ENCODE measurements around the gene ADAP1.

The ADAP1 gene

DNA sequence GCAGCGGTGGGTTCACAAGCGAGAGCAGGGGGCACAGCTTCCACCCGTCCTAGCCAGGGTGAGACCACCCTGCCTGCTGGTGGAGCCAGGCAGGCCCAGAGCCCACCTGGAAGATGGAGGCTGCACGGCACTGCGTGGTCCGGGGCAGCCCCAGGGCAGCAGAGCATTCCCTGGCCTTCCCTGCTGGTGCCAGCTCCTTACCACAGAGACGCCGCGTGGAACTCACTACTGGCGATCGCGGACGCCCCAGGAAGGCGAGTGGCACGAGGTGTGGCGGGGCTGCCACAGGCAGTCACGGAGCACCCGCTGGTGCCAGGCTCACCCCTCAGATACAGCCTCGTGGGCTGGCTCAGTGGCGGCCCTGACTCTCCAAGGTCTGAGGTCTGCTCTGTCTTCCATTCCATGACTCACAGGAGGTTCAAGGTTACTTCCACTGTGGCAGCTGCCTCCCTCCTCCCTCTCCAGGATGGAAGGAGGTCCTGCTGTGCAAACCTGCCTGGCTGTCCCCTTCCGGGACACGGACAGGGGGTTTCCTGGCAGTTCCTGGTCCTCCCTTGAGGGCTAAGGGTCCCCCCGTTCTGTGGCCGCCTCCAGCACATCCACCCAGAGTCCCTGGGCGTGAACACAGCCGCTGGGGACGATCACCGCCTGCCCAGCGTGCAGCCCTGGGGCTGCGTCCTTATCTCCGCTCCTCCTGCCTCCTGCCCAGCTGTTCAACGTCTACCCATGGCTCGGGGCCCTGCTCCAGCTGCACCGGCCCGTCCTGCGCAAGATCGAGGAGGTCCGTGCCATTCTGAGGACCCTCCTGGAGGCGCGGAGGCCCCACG is 31.6 kb upstream of the ADAP1 start:
- TF ChIP-seq, protein P1, sequence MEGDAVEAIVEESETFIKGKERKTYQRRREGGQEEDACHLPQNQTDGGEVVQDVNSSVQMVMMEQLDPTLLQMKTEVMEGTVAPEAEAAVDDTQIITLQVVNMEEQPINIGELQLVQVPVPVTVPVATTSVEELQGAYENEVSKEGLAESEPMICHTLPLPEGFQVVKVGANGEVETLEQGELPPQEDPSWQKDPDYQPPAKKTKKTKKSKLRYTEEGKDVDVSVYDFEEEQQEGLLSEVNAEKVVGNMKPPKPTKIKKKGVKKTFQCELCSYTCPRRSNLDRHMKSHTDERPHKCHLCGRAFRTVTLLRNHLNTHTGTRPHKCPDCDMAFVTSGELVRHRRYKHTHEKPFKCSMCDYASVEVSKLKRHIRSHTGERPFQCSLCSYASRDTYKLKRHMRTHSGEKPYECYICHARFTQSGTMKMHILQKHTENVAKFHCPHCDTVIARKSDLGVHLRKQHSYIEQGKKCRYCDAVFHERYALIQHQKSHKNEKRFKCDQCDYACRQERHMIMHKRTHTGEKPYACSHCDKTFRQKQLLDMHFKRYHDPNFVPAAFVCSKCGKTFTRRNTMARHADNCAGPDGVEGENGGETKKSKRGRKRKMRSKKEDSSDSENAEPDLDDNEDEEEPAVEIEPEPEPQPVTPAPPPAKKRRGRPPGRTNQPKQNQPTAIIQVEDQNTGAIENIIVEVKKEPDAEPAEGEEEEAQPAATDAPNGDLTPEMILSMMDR (IDR thresholded peaks at IDR 0.05), result no peak
- Histone ChIP-seq H3K27ac (no peak overlapping the region), H3K4me3 (no peak overlapping the region)
- no peak for DNase-seq (ENCODE audit: low spot score)

DNA sequence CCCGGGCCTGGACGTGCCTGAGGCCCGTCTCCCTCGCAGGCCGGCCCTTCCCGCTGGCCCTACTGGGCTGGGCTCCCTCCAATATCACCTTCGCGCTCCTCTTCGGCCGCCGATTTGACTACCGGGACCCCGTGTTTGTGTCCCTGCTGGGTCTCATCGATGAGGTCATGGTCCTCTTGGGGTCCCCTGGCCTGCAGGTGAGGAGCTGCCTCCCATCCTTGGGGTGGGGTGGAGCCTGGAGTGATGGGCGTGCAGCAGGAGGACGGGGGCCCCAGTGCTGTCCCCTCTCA is 30.6 kb upstream of the ADAP1 start:
- no peak overlapping the region for H3K4me3 ChIP-seq
- DNase-seq (ENCODE audit: low spot score), result no peak
- TF ChIP-seq, protein P1 (IDR thresholded peaks at IDR 0.05), result no peak

DNA sequence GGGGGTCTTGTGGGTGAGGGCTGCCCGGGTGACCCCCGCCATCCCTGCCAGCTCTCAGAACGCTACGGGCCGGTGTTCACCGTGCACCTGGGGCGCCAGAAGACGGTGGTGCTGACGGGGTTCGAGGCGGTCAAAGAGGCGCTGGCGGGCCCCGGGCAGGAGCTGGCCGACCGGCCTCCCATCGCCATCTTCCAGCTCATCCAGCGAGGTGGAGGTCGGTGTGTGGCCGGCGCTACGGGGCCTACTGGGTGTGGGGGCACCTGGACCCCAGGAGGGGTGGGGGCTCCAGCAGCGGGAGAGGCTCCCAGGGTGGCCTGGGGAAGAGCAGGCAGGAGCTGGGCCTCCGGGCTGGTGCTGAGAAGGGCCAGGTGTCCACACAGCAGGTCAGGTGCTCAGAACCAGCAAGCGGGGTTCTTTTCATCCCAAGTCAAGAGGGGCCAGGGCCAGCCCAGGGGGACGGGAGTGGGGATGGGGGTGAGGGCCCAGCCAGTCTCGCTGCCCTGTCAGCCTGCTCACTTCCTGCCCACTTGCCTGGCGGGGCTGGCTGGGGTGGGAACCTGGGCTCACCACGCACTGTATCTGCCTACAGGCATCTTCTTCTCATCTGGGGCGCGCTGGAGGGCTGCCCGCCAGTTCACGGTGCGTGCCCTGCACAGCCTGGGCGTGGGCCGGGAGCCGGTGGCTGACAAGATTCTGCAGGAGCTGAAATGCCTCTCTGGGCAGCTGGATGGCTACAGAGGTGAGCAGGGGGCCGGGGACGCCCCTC is 30.1 kb upstream of the ADAP1 start:
- Histone ChIP-seq H3K4me3 (no peak overlapping the region), H3K27ac (no peak overlapping the region)
- DNase-seq (ENCODE audit: low spot score), result no peak
- TF ChIP-seq, protein P1 (IDR thresholded peaks at IDR 0.05), result no peak

More for the DNA sequence above, 30.6 kb upstream of the ADAP1 start:
- H3K27ac ChIP-seq, result no peak overlapping the region

DNA sequence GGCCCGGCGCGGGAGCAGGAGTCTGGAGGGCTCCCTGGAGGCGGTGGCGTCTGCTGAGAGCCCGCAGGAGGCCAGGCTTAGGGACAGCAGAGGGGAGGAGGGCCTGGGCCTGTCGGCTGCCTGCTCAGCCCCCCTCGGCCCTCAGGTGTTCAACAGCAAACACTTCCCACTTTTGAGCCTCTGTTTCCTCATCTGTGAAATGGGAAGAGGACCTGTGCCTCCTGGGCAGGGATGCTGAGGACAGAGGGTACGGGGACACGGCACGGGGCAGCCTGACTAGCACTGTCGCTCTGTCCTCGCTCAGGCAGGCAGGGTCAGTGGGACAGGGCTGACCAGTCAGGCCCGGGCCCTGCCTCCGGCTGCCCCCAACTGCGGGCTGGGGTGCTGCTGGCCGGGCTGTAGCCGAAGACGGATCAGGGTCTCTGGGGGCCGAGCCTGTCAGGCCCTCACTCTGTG is 29.2 kb upstream of the ADAP1 start:
- Histone ChIP-seq H3K4me3 (no peak overlapping the region), H3K27ac (no peak overlapping the region)
- TF ChIP-seq, protein P1 (IDR thresholded peaks at IDR 0.05), result no peak
- no peak for DNase-seq (ENCODE audit: low spot score)

DNA sequence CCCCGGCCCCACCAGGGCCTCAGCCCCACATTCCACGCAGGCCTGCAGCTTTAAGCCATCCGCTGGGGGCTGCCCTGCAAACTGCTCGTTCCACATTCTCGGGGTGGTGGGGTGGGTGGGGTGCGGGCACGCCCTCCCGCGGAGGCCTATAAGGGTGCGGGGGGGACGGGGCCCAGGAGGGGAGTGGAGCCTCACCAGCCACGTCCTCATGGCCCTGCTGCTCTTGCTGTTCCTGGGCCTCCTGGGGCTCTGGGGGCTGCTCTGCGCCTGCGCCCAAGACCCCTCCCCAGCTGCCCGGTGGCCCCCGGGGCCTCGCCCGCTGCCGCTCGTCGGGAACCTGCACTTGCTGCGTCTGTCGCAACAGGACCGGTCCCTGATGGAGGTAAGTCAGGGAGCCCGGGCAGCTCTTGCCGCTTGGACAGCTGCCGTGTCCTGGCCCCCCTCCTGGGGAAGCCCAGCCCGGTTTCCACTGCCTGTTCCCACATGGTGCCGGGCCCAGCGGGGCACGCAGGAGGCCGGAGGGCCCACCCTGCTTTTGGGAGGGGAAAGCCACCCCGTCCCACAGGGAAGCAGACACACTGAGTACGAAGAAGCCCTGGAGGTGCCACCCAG is 28.6 kb upstream of the ADAP1 start, which contains the start of gene CYP2W1:
Gene CYP2W1, plus strand, starts transcription at position 178 of the 612 bp plus-strand sequence. Its CDS starts 31 bp downstream, at position 209.
- Histone ChIP-seq H3K4me3 (no peak within 1 kb of the TSS), H3K27ac (no peak within 1 kb of the TSS)
- DNase-seq (ENCODE audit: low spot score), result no peak
- TF ChIP-seq, protein P1 (IDR thresholded peaks at IDR 0.05), result no peak

DNA sequence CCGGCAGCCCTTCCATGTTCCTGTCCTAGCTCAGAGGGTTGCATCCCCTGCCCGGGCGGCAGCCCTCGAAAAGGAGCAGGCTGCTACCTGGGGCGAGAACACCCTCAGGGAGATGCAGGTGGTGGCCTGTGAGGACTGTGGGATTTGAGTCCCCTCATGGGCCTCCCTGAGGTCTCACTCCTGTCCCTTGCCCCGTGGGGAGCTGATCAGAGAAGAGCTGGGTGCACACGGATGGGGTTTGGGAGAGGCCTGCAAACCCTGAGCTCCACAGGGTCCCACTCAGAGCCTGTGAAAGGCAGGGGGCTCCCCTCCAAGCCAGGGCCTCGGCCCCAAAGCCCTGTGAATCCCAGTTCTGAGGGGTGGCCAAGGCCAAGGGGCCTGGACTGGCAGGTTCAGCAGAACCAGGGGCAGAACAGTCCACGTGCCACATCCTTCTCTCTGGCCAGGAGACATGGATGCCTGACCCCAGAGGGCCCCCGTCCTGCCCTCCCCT is 28.1 kb upstream of the ADAP1 start:
- no peak overlapping the region for H3K4me3 ChIP-seq
- H3K27ac ChIP-seq, result no peak overlapping the region
- no peak for DNase-seq (ENCODE audit: low spot score)
- TF ChIP-seq, protein P1 (IDR thresholded peaks at IDR 0.05), result no peak

Measured in coronary artery (tissue), 2 donors.